Astrocyte of the spinal cord (primary cell): ENCODE results near the gene KLHL22.
"Not testable (repeated sequence)": the region's sequence is repeated elsewhere in the genome, so short reads cannot be mapped to it uniquely, and the experiment has no call there.

Source experiments
- DNase-seq: peaks from one replicate; pipeline ENCODE4 v3.0.0; 2011; ENCODE audit warnings: low read depth, low spot score
- H3K4me3 ChIP-seq: 2 replicates; pipeline ENCODE4 v1.5.1; 2011; ENCODE audit warnings: low read depth, mild to moderate bottlenecking, low read length, moderate library complexity
- in situ Hi-C: cut with HindIII; loops from 2 replicates; pipeline ENCODE4 v1.10.0; 2017; ENCODE audit warnings: low sequenced_read_pairs
- TF ChIP-seq, protein P1 (sequence below): IDR thresholded peaks from 2 replicates; pipeline ENCODE4 v1.5.1; 2012; ENCODE audit warnings: low read depth, mild to moderate bottlenecking, low read length, inconsistent platforms

The KLHL22 gene

DNA sequence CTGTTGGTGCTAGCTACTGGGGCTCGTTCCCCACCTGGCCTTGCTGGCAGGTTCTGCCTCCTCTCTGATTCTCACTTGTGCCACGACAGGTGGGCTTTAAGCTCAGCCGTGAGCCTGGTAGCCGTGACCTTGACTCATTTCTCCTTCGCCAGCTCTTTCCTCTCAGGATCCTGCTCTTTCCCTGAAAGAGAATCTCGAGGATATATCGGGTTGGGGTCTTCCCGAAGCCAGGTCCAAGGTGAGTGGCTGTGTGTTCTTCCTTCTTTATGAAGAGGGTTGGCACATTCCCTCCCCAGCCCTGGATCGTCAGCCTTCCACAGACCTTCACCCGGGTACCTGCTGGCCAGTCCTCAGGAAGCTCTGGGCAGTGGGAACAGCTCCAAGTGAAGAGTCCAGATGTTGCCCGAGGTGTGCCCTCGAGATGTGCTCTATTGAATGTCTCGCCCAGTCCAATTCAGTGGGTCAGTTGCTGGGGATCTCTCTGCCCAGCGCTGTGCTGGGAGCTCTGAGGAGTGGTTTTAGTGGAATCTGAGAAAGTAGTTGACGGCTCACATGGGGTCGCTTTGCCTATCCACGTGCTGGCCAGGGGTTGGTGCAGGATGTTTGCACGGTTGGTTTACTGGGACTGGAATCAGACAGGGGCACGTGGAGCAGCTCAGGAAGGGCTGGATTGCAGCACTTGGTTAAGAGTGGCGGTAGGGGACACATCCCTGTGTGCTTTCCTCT, 100.3 kb downstream of the KLHL22 start:
- TF ChIP-seq, protein P1, sequence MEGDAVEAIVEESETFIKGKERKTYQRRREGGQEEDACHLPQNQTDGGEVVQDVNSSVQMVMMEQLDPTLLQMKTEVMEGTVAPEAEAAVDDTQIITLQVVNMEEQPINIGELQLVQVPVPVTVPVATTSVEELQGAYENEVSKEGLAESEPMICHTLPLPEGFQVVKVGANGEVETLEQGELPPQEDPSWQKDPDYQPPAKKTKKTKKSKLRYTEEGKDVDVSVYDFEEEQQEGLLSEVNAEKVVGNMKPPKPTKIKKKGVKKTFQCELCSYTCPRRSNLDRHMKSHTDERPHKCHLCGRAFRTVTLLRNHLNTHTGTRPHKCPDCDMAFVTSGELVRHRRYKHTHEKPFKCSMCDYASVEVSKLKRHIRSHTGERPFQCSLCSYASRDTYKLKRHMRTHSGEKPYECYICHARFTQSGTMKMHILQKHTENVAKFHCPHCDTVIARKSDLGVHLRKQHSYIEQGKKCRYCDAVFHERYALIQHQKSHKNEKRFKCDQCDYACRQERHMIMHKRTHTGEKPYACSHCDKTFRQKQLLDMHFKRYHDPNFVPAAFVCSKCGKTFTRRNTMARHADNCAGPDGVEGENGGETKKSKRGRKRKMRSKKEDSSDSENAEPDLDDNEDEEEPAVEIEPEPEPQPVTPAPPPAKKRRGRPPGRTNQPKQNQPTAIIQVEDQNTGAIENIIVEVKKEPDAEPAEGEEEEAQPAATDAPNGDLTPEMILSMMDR, result no peak
- in situ Hi-C loops, result no loop called here
- H3K4me3 ChIP-seq, result no peak overlapping the region
- DNase-seq, result no peak

DNA sequence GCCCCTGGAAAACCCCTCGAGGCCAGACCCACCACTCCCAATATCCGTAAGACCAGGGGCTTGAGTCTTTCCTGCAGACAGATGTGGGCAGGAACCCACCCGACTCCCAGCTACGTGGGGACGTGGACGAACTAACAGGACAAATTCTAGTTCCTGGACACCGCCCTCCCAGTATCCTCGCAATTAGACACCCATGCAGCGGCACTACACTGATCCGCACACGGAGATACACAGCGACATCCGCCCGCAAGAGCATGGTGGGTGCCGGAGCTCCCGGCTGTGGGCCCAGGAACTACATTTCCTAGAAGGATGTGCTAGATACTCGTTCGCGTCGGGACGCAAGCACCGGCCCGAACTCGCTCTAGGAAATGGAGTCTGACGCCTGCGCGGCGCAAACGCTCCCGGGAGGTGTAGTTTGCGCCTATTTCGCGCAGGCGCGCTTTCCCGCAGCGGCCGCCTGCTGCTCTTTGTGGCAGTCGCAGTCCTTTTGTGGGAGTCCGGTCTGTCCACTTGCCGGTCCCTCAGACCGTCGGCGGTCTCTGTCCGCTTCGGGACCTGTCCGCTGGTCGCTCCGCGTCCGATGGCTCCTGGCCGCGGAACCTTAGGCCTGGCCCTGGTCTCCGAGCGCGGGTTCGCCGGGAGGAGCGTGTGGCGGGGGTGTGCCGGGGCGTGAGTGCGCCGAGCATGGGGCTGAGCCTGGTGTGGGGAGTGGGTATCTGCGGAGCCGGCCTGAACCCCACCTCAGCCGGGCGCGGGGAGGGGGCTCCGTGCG, 101.7 kb downstream of the KLHL22 start, which contains the start of gene ZNF74:
TSS of gene ZNF74 (plus strand) at position 447 of the 772 bp plus-strand sequence. CDS start 478 bp downstream, outside the sequence.
- in situ Hi-C loops, result no loop called here
- DNase-seq, result peak; percentile 95
- TF ChIP-seq, protein P1, result no peak

DNA sequence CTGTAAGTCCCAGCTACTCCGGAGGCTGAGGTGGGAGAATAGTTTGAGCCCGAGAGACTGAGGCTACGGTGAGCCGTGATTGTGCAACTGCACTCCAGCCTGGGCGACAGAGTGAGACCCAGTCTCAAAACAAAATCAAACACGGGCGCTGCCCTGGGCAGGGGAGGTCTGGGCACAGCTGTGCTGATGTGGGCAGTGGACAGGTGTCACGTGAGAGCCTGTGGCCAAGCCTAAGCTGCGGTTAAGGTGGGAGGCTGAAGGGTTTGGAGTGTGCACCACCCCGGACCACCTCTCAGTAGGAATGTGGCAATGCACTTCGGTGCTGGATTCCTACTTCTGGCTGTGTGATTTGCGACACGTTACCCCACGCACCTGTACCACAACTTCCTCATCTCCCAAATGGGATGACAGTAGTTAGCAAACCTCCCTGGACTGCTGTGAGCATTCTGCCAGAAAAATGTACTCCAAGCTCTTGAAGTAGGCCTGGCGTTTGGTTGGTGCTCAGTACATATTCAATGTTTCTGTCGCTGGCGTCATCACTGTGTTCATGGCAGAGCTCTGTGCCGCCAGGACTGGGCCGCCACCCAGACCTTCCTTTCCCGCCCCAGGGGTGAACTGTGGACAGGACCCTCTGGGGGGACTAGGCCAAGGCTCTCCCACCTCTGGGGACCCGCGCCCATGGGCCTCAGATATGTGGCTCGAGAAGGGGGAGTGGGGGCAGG, 102.5 kb downstream of the KLHL22 start:
- in situ Hi-C loops, result no loop called here
- H3K4me3 ChIP-seq, result peak overlapping the region; percentile 78
- TF ChIP-seq, protein P1, result no peak
- no peak for DNase-seq

More for the DNA sequence above, 101.7 kb downstream of the KLHL22 start, which contains the start of gene ZNF74:
- peak within 1 kb of the TSS; percentile 78 for H3K4me3 ChIP-seq

DNA sequence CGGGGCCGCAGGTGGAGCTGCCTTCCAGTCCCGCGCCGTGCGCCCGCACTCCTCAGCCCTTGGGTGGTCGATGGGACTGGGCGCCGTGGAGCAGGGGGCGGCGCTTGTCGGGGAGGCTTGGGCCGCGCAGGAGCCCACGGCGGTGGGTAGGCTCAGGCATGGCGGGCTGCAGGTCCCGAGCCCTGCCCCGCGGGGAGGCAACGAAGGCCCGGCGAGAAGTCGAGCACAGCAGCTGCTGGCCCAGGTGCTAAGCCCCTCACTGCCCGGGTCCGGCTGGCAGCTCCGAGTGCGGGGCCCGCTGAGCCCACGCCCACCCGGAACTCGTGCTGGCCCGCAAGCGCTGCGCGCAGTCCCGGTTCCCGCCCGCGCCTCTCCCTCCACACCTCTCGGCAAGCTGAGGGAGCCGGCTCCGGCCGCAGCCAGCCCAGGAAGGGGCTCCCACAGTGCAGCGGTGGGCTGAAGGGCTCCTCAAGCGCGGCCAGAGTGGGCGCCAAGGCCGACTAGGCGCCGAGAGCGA, 103.2 kb downstream of the KLHL22 start:
- H3K4me3 ChIP-seq, in situ Hi-C loops, DNase-seq: not testable (repeated sequence)
